SK-N-SH (cell line): ENCODE data around the gene GOPC. TPM values are rescaled to one million over a fixed set of nuclear protein-coding genes. Genes with fewer than 3 reads are reported as not detected.
A peak's percentile ranks its signal among the peaks of the same experiment; 100 is the strongest.

Source experiments
- CTCF ChIA-PET: fragments of 300-600, 350-600 bp; formaldehyde crosslinking; extraction: SDS; loops from one replicate; lab custom pipeline; 2021; lab: Yijun Ruan, JAX
- POLR2A ChIA-PET: fragments of 350-600 bp; sonication (Branson Sonifier 250); formaldehyde crosslinking; extraction: SDS; loops from one replicate; lab custom pipeline; 2020; ENCODE audit warnings: antibody characterized with exemption, inconsistent platforms; lab: Yijun Ruan, JAX
- DNase-seq: peaks from one replicate; pipeline ENCODE4 v3.0.0; 2012
- H2AFZ ChIP-seq: fragments of 200-600 bp; sonication (generic); 2 replicates; pipeline ENCODE4 v1.8.1; 2016; ENCODE audit warnings: antibody characterized with exemption, mild to moderate bottlenecking, low read depth
- H3F3A ChIP-seq: fragments of 200-600 bp; sonication (generic); replicated peaks from 2 replicates; pipeline ENCODE3; 2016; ENCODE audit warnings: antibody characterized with exemption, mild to moderate bottlenecking; ENCODE audit not compliant: insufficient read depth
- H3K27ac ChIP-seq, 2 experiments: fragments of 200-500 bp in 1 of 2; fragments of 200-600 bp in 1 of 2; sonication (Bioruptor generic) in 1 of 2; sonication (generic), shearing (Covaris generic) in 1 of 2; 2 replicates each; pipeline versions ENCODE4 v1.5.1 to v1.6.1; 2014 to 2016; ENCODE audit warnings: low read depth in 2 of 2, inconsistent platforms in 1 of 2, low read length in 1 of 2, mild to moderate bottlenecking in 1 of 2, mixed read lengths in 1 of 2
- H3K27me3 ChIP-seq: fragments of 200-600 bp; sonication (generic), shearing (Covaris generic); 2 replicates; pipeline ENCODE4 v1.6.1; 2016; ENCODE audit warnings: mixed run types; ENCODE audit not compliant: insufficient read depth
- H3K36me3 ChIP-seq, 2 experiments: fragments of 200-500 bp in 1 of 2; fragments of 200-600 bp in 1 of 2; sonication (Bioruptor generic) in 1 of 2; sonication (generic) in 1 of 2; replicated peaks in 1 of 2; 2 replicates each; pipeline versions ENCODE3 to v1.5.1; 2014 to 2016; ENCODE audit warnings: low read length in 1 of 2, mild to moderate bottlenecking in 1 of 2; ENCODE audit not compliant: insufficient read depth in 2 of 2, control insufficient read depth in 1 of 2
- H3K4me1 ChIP-seq, 2 experiments: fragments of 200-500 bp in 1 of 2; fragments of 200-600 bp in 1 of 2; sonication (Bioruptor generic) in 1 of 2; sonication (generic), shearing (Covaris generic) in 1 of 2; 2 replicates each; pipeline versions ENCODE4 v1.5.1 to v1.6.1; 2014 to 2016; ENCODE audit warnings: low read depth in 1 of 2, low read length in 1 of 2, mixed run types in 1 of 2; ENCODE audit not compliant: insufficient read depth in 2 of 2, control insufficient read depth in 1 of 2
- H3K4me2 ChIP-seq: fragments of 200-600 bp; sonication (generic), shearing (Covaris generic); 2 replicates; pipeline ENCODE4 v1.6.1; 2017; ENCODE audit warnings: mixed run types
- H3K4me3 ChIP-seq, 2 experiments: fragments of 200-500 bp in 1 of 2; fragments of 200-600 bp in 1 of 2; sonication (Bioruptor generic) in 1 of 2; sonication (generic), shearing (Covaris generic) in 1 of 2; 2 replicates each; pipeline versions ENCODE4 v1.5.1 to v1.8.1; 2014 to 2016; ENCODE audit warnings: low read depth in 2 of 2, inconsistent platforms in 1 of 2, low read length in 1 of 2, mild to moderate bottlenecking in 1 of 2, mixed read lengths in 1 of 2, moderate library complexity in 1 of 2
- H3K79me2 ChIP-seq: fragments of 200-600 bp; sonication (generic); 2 replicates; pipeline ENCODE4 v1.8.1; 2017; ENCODE audit warnings: mild to moderate bottlenecking; ENCODE audit not compliant: insufficient read depth
- H3K9ac ChIP-seq: fragments of 200-600 bp; sonication (generic); 2 replicates; pipeline ENCODE4 v1.6.1; 2017; ENCODE audit warnings: mixed run types
- H3K9me2 ChIP-seq: fragments of 200-600 bp; sonication (generic); 2 replicates; pipeline ENCODE4 v1.6.1; 2017; ENCODE audit warnings: mixed run types
- H3K9me3 ChIP-seq: fragments of 200-600 bp; sonication (generic); 2 replicates; pipeline ENCODE4 v1.6.1; 2017; ENCODE audit warnings: mixed run types, mild to moderate bottlenecking, moderate library complexity
- H4K20me1 ChIP-seq: fragments of 200-600 bp; sonication (generic); 2 replicates; pipeline ENCODE4 v1.6.1; 2017; ENCODE audit warnings: mild to moderate bottlenecking, mixed run types; ENCODE audit not compliant: insufficient read depth
- CHD2 ChIP-seq: fragments of 150-350 bp; IDR thresholded peaks from 2 replicates; pipeline ENCODE4 v1.6.1; 2018; ENCODE audit warnings: low read length; ENCODE audit not compliant: partially characterized antibody
- EP300 ChIP-seq, 2 experiments: IDR thresholded peaks; 2 replicates each; pipeline versions ENCODE4 v1.4.0 to v1.6.1; 2012; ENCODE audit warnings: borderline replicate concordance in 1 of 2, low read depth in 1 of 2, low read length in 1 of 2
- FOSL2 ChIP-seq: IDR thresholded peaks from 2 replicates; pipeline ENCODE4 v1.4.0; 2012; ENCODE audit warnings: low read depth, mild to moderate bottlenecking, moderate library complexity, borderline replicate concordance
- FOXJ3 ChIP-seq: sonication (generic); formaldehyde crosslinking; IDR thresholded peaks from 2 replicates; pipeline ENCODE4 v1.5.1; 2020; ENCODE audit warnings: mild to moderate bottlenecking, missing genetic modification reagents
- FOXM1 ChIP-seq: IDR thresholded peaks from 2 replicates; pipeline ENCODE4 v1.4.0; 2012; ENCODE audit warnings: low read depth, mild to moderate bottlenecking
- MXI1 ChIP-seq: IDR thresholded peaks from 2 replicates; pipeline ENCODE4 v1.6.1; 2012; ENCODE audit warnings: mild to moderate bottlenecking, low read depth, low read length, improper control_type of control experiment
- NFIC ChIP-seq: IDR thresholded peaks from 2 replicates; pipeline ENCODE4 v1.4.0; 2012; ENCODE audit warnings: borderline replicate concordance
- POLR2AphosphoS5 ChIP-seq: IDR thresholded peaks from 2 replicates; pipeline ENCODE4 v1.6.1; 2012; ENCODE audit warnings: low read depth, low read length
- RFX5 ChIP-seq: IDR thresholded peaks from 2 replicates; pipeline ENCODE4 v1.6.1; 2012; ENCODE audit warnings: mild to moderate bottlenecking, improper control_type of control experiment, low read length
- RXRA ChIP-seq: IDR thresholded peaks from 2 replicates; pipeline ENCODE4 v1.4.0; 2012; ENCODE audit warnings: low read depth, mild to moderate bottlenecking, borderline replicate concordance
- TAF1 ChIP-seq: IDR thresholded peaks from 2 replicates; pipeline ENCODE4 v1.6.1; 2012; ENCODE audit warnings: low read depth, mild to moderate bottlenecking, low read length, moderate library complexity, borderline replicate concordance
- WGBS: methylation state at CpG from one replicate; pipeline ENCODE4 v1.1.6; 2017; ENCODE audit warnings: low lambda C conversion rate; 5-methylcytosine and 5-hydroxymethylcytosine counted together
- polyA plus RNA-seq, 3 experiments: library from polyadenylated mRNA; depleted of rRNA; stranded (reverse); fragments of >200 nt; gene quantifications; 2 replicates each; pipeline ENCODE4 v1.2.3, GENCODE V29; 2012
- TF ChIP-seq, protein P1 (sequence below): IDR thresholded peaks from 2 replicates; pipeline ENCODE4; 2012
- TF ChIP-seq, protein P2 (sequence below): IDR thresholded peaks from 2 replicates; pipeline ENCODE4 v1.4.0; 2012; ENCODE audit warnings: low read depth
- TF ChIP-seq, protein P3 (sequence below): IDR thresholded peaks from 2 replicates; pipeline ENCODE4 v1.4.0; 2012; ENCODE audit warnings: low read depth, borderline replicate concordance
- TF ChIP-seq, protein P4 (sequence below): IDR thresholded peaks from 2 replicates; pipeline ENCODE4 v1.6.1; 2012; ENCODE audit warnings: mild to moderate bottlenecking, low read depth, low read length, moderate library complexity
- TF ChIP-seq, protein P5 (sequence below): fragments of 150-350 bp; IDR thresholded peaks from 2 replicates; pipeline ENCODE4 v1.6.1; 2017; ENCODE audit warnings: antibody characterized with exemption, low read length, low read depth, borderline replicate concordance

The GOPC gene
- polyA plus RNA-seq, 1 of the 3 experiments (the other 2 are of a cell fraction), result 20.8 TPM

DNA sequence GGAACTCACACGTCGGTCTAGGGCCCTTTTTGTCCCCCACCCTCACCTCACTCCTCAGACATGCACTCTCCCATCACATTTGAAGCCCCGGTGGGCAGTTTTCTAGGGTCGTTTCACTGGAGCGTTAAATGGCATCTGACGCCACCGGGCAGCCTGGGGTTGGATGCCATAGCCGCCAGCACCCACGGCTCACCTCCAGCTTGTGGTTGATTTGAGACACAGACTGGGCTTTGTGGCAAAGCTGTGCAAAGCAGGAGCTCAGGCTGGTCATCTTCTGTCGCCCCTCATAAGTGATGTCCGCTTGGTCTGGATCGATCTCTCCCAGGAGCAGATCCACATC lies 530 bp downstream of the GOPC start:
- peak overlapping the region; percentile 71 for H3K4me2 ChIP-seq
- peaks cover 56% of the 10 kb centered on the region for H3K79me2 ChIP-seq
- H3K4me1 ChIP-seq, result peaks cover 0 to 11% of the 10 kb centered on the region in 2 experiments; a peak in 2 of 4 replicates
- POLR2A ChIA-PET, result no interaction called here
- H4K20me1 ChIP-seq, result peaks cover 32% of the 10 kb centered on the region; the same call in 1 of the 2 replicates
- no peaks in the 10 kb centered on the region for H3K9me2 ChIP-seq
- CTCF ChIA-PET, result interaction anchor here (0.9 to 8.1 kb wide), 9 partner anchors 11 to 152 kb away, joined by 3 to 108 read pairs (median 4); no protein-coding TSS in a partner anchor
- TF ChIP-seq, protein P1, sequence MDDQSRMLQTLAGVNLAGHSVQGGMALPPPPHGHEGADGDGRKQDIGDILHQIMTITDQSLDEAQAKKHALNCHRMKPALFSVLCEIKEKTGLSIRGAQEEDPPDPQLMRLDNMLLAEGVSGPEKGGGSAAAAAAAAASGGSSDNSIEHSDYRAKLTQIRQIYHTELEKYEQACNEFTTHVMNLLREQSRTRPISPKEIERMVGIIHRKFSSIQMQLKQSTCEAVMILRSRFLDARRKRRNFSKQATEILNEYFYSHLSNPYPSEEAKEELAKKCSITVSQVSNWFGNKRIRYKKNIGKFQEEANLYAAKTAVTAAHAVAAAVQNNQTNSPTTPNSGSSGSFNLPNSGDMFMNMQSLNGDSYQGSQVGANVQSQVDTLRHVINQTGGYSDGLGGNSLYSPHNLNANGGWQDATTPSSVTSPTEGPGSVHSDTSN, result no peak
- no peak for TF ChIP-seq RXRA
- TF ChIP-seq MXI1, result no peak
- no peak for TF ChIP-seq RFX5
- TF ChIP-seq FOXJ3, result no peak
- TF ChIP-seq, all 33 proteins: peak for 0
- Histone ChIP-seq H3K36me3 (peaks cover 16 to 22% of the 10 kb centered on the region in 2 experiments), H3K9me3 (no peaks in the 10 kb centered on the region), H3K27ac (peak overlapping the region; percentile 86 to 99), H3F3A (peaks cover 8% of the 10 kb centered on the region), H3K4me3 (peak overlapping the region; percentile 66 to 91), H2AFZ (peak overlapping the region; percentile 78; the same call in 1 of the 2 replicates), H3K9ac (peak overlapping the region; percentile 77), H3K27me3 (no peaks in the 10 kb centered on the region)
- no peak for DNase-seq
- 2% methylated on average over 10 of the region's 12 CpGs for WGBS

DNA sequence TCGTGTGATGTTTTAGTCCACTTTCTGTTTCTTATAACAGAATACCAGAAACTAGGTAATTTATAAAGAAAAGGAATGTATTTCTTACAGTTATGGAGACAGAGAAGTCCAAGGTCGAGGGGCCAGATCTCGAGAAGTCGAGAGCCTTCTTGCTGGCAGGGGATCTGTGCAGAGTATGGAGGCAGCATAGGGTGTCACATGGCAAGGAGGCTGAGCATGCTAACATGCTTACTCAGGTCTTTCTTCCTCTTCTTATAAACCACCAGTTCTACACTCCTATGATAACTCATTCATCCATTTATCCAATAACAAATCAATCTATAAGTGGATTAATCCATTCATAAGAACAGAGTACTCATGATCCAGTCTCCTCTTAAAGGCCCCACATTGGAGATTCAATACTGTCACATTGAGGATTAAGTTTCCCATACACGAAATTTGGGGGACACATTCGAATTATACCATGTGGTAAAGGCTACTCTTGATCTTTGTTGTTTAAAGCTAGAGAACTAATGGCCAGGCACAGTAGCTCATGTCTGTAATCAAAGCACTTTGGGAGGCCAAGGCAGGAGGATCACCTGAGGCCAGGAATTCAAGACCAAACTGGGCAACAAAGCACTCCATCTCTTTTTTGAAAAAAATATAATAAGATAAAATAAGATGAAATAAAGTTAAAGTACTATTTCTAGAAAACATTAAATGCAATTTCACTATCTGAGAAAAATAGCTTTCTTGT lies 2.1 kb downstream of the GOPC start:
- WGBS, result 53% methylated on average over 6 of the region's 6 CpGs
- ChIA-PET POLR2A (no interaction called here), CTCF (interaction anchor here (1.0 kb wide), 1 partner anchor 24 kb away, joined by 3 read pairs; no protein-coding TSS in a partner anchor)
- Histone ChIP-seq H3K4me1 (peaks cover 0 to 11% of the 10 kb centered on the region in 2 experiments; a peak in 2 of 4 replicates), H3K4me3 (peak overlapping the region; percentile 66 to 91; a peak in 2 of 4 replicates), H3K9me3 (no peaks in the 10 kb centered on the region), H3K9ac (peak overlapping the region; percentile 77; the same call in 1 of the 2 replicates), H3K36me3 (peaks cover 16 to 32% of the 10 kb centered on the region in 2 experiments), H3F3A (peaks cover 8% of the 10 kb centered on the region), H3K27ac (no peak overlapping the region), H4K20me1 (peaks cover 37% of the 10 kb centered on the region), H3K79me2 (peaks cover 72% of the 10 kb centered on the region), H3K4me2 (peak overlapping the region; percentile 71), H2AFZ (no peak overlapping the region), H3K9me2 (no peaks in the 10 kb centered on the region), H3K27me3 (no peaks in the 10 kb centered on the region)
- no peak for DNase-seq
- no peak for TF ChIP-seq MXI1
- TF ChIP-seq, protein P2, sequence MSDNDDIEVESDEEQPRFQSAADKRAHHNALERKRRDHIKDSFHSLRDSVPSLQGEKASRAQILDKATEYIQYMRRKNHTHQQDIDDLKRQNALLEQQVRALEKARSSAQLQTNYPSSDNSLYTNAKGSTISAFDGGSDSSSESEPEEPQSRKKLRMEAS, result peak; percentile 74; the same call in 1 of the 2 replicates
- no peak for TF ChIP-seq TAF1
- TF ChIP-seq, protein P3, sequence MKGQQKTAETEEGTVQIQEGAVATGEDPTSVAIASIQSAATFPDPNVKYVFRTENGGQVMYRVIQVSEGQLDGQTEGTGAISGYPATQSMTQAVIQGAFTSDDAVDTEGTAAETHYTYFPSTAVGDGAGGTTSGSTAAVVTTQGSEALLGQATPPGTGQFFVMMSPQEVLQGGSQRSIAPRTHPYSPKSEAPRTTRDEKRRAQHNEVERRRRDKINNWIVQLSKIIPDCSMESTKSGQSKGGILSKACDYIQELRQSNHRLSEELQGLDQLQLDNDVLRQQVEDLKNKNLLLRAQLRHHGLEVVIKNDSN, result peak; percentile 32; the same call in 1 of the 2 replicates
- TF ChIP-seq FOXM1, result no peak
- no peak for TF ChIP-seq POLR2AphosphoS5
- no peak for TF ChIP-seq RXRA
- TF ChIP-seq, protein P4, sequence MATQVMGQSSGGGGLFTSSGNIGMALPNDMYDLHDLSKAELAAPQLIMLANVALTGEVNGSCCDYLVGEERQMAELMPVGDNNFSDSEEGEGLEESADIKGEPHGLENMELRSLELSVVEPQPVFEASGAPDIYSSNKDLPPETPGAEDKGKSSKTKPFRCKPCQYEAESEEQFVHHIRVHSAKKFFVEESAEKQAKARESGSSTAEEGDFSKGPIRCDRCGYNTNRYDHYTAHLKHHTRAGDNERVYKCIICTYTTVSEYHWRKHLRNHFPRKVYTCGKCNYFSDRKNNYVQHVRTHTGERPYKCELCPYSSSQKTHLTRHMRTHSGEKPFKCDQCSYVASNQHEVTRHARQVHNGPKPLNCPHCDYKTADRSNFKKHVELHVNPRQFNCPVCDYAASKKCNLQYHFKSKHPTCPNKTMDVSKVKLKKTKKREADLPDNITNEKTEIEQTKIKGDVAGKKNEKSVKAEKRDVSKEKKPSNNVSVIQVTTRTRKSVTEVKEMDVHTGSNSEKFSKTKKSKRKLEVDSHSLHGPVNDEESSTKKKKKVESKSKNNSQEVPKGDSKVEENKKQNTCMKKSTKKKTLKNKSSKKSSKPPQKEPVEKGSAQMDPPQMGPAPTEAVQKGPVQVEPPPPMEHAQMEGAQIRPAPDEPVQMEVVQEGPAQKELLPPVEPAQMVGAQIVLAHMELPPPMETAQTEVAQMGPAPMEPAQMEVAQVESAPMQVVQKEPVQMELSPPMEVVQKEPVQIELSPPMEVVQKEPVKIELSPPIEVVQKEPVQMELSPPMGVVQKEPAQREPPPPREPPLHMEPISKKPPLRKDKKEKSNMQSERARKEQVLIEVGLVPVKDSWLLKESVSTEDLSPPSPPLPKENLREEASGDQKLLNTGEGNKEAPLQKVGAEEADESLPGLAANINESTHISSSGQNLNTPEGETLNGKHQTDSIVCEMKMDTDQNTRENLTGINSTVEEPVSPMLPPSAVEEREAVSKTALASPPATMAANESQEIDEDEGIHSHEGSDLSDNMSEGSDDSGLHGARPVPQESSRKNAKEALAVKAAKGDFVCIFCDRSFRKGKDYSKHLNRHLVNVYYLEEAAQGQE, result no peak
- TF ChIP-seq, protein P1, result no peak
- no peak for TF ChIP-seq RFX5
- no peak for TF ChIP-seq FOSL2
- TF ChIP-seq FOXJ3, result no peak
- TF ChIP-seq, protein P5, sequence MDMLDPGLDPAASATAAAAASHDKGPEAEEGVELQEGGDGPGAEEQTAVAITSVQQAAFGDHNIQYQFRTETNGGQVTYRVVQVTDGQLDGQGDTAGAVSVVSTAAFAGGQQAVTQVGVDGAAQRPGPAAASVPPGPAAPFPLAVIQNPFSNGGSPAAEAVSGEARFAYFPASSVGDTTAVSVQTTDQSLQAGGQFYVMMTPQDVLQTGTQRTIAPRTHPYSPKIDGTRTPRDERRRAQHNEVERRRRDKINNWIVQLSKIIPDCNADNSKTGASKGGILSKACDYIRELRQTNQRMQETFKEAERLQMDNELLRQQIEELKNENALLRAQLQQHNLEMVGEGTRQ, result no peak
- no peak for TF ChIP-seq NFIC
- no peak for TF ChIP-seq EP300 (IDR thresholded peaks at IDR 0.05; ENCODE audit: borderline replicate concordance in 1 of 2, low read depth in 1 of 2, low read length in 1 of 2)
- no peak for TF ChIP-seq CHD2
